GM12872 (cell line): ENCODE measurements around the gene INPP4B.

Source experiments
- CTCF ChIP-seq: IDR thresholded peaks from 3 replicates; pipeline ENCODE4 v1.5.1; 2011; ENCODE audit warnings: low read depth, mild to moderate bottlenecking, low read length, moderate library complexity; ENCODE audit not compliant: insufficient read depth

Gene INPP4B

DNA sequence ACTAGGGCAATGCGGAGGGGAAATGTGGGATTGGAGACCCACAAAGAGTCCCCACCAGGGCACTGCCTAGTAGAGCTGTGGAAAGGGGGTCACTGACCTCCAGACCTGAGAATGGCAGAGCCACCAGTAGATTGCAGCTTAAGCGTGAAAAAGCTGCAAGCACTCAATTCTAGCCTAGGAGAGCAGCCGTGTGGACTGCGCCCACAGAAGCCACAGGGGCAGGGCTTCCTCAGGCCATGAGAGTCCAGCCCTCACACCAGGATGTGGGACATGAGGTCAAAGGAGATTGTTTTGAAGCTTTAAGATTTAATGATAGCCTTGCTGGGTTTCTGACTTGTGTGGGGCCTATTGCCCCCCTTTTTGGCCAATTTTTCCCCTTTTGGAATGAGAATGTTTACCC, 379.0 kb downstream of the INPP4B start:
- no peak for TF ChIP-seq CTCF

- TF ChIP-seq CTCF, result no peak
Observed at GRCh38 chr4:142465526-142465925, 380.6 kb downstream of the INPP4B start.

DNA sequence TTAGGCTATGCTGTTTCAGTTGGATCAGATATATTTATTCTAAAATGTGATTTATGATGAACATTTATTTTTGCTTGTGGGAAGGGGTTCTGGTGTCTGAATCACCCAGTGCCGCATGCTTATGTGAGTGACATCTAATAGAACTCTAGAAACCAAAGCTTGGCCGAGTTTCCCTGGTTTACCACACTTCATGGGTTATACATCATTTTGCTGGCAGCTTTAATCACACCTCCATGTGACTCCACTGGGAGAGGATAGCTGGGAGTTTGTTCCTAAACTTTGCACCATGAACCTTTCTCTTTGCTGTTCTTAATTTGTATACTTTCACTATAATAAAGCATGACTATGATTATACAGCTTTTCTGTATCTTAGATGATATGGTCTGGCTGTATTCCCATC, 382.9 kb downstream of the INPP4B start:
- no peak for TF ChIP-seq CTCF

DNA sequence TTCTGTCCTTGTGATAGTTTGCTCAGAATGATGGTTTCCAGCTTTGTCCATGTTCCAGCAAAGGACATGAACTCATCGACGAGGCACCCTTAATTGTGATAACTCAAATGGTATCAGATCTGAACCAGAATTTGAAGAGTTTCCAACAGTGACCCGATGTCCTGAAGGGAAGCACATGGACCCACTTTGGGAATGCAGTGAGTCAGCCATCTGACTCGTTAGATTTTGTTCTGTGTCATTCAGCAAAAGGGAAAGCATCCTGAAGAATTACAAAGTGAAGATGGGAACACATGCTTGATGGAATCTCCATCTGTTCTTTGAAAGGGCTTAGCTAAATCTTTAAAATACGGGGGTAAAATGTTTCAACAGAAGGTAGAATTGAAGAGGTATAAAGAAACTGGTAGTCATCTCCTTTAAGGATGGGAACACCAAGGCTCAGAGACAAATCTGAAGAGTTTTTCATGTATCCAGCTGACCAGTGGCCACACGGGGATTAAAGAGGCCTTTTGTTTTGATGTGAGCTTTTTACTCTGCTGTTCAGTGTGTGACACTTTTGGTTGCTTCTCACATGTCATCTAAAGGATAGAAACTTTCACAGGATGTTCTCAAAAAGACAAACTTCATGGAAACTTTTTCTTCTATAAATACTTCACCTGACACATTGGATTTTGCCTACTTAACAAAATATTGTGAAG, 393.8 kb downstream of the INPP4B start:
- no peak for TF ChIP-seq CTCF

DNA sequence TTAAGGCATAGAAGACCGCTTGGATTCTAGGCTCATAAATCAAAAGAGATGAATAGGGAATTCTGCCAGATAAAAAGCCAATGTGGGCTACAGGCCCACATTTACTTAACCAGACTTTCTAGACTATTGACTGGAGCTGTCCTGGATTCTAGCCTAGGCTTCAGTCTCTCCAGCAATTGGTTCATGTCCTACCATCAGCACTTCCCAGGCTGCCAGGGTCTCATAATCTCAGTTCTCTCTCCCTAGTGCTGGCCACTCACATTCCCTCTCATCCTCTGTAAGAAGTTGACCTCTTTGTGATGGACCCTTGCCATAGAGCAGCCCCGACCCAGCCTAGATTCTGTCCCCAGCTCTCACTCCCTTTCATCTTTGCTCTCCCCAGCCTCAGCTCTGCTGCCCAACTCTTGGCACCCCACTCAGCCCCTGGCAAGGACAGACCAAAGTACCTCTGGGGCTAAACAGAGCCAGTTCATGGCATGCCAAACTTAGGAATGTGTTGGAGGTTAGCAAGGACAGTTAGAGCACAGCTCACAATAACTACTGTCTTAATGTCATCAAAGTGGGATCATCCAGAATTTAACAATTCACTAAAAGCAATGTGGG, 396.2 kb downstream of the INPP4B start:
- no peak for TF ChIP-seq CTCF

- TF ChIP-seq CTCF, result no peak
Observed at GRCh38 chr4:142447009-142447408, 399.1 kb downstream of the INPP4B start.

GRCh38 chr4:142443469-142443868, 402.6 kb downstream of the INPP4B start:
- no peak for TF ChIP-seq CTCF
